Activated T-cell treated with anti-CD3 and anti-CD28 coated beads, Interleukin-2, amount 50 U/mL, for 72 hours (primary cell): ENCODE data around the gene TAS2R39. TPM values are rescaled to one million over a fixed set of nuclear protein-coding genes. Genes with fewer than 3 reads are reported as not detected.

ENCODE experiments used
- ATAC-seq, 2 donors: fragments of 150-1000 bp; cut with Tn5 transposase; replicated peaks in 1 of 2; 2 replicates each; pipeline ENCODE4 v1.10.0; 2021; ENCODE audit warnings: moderate library complexity in 2 of 2, mild to moderate bottlenecking in 1 of 2
- DNase-seq, 2 donors: peaks; one replicate each; pipeline ENCODE4 v3.0.0; 2021 to 2022; ENCODE audit warnings: mixed read lengths in 1 of 2
- H3K27ac Mint-ChIP-seq: one replicate; pipeline ENCODE4 v1.8.0; 2022; ENCODE audit warnings: mild to moderate bottlenecking, moderate library complexity, mixed read lengths
- H3K27me3 Mint-ChIP-seq: one replicate; pipeline ENCODE4 v1.8.0; 2022; ENCODE audit warnings: low read depth, mixed read lengths
- H3K36me3 Mint-ChIP-seq, 2 donors: one replicate each; pipeline ENCODE4 v1.8.0; 2022; ENCODE audit warnings: mixed read lengths in 2 of 2, mild to moderate bottlenecking in 1 of 2; ENCODE audit not compliant: insufficient read depth in 2 of 2
- H3K4me1 Mint-ChIP-seq: one replicate; pipeline ENCODE4 v1.8.0; 2022; ENCODE audit warnings: low read depth, mixed read lengths
- H3K4me3 Mint-ChIP-seq, 2 donors: one replicate each; pipeline ENCODE4 v1.8.0; 2022; ENCODE audit warnings: mild to moderate bottlenecking in 2 of 2, mixed read lengths in 2 of 2, moderate library complexity in 2 of 2
- H3K9me3 Mint-ChIP-seq, 2 donors: one replicate each; pipeline ENCODE4 v1.8.0; 2022; ENCODE audit warnings: mixed read lengths in 2 of 2
- total RNA-seq, 2 donors: library from RNA; stranded (reverse); gene quantifications; one replicate each; pipeline ENCODE4 v1.2.3, GENCODE V29; 2022

The TAS2R39 gene
- total RNA-seq, 2 donors from 2014 or later = not detected

GRCh38 chr7:143222782-143223181 is 39.6 kb downstream of the TAS2R39 start:
- no peaks in the 10 kb centered on the region for H3K36me3 Mint-ChIP-seq
- no peak overlapping the region for H3K27ac Mint-ChIP-seq
- H3K4me3 Mint-ChIP-seq = no peak overlapping the region
- no peaks in the 10 kb centered on the region for H3K4me1 Mint-ChIP-seq
- DNase-seq = no peak
- ATAC-seq = no peak
- peaks cover 18% of the 10 kb centered on the region for H3K27me3 Mint-ChIP-seq
- H3K9me3 Mint-ChIP-seq = no peaks in the 10 kb centered on the region

GRCh38 chr7:143223784-143224183 is 40.6 kb downstream of the TAS2R39 start:
- DNase-seq = no peak
- Mint-ChIP-seq H3K27me3 (peaks cover 17% of the 10 kb centered on the region), H3K27ac (no peak overlapping the region), H3K4me3 (no peak overlapping the region), H3K36me3 (no peaks in the 10 kb centered on the region), H3K9me3 (no peaks in the 10 kb centered on the region), H3K4me1 (no peaks in the 10 kb centered on the region)
- ATAC-seq = no peak

GRCh38 chr7:143225047-143225446 is 41.8 kb downstream of the TAS2R39 start:
- Mint-ChIP-seq H3K4me3 (no peak overlapping the region), H3K36me3 (no peaks in the 10 kb centered on the region), H3K27ac (no peak overlapping the region), H3K27me3 (peaks cover 17% of the 10 kb centered on the region), H3K9me3 (no peaks in the 10 kb centered on the region), H3K4me1 (no peaks in the 10 kb centered on the region)
- no peak for DNase-seq
- ATAC-seq = no peak

GRCh38 chr7:143227806-143228205 is 44.6 kb downstream of the TAS2R39 start:
- H3K4me1 Mint-ChIP-seq = no peaks in the 10 kb centered on the region
- H3K27ac Mint-ChIP-seq = no peak overlapping the region

GRCh38 chr7:143229054-143229790 is 46.0 kb downstream of the TAS2R39 start:
- no peak for ATAC-seq
- no peak for DNase-seq
- H3K36me3 Mint-ChIP-seq = no peaks in the 10 kb centered on the region
- H3K4me3 Mint-ChIP-seq = no peak overlapping the region
- no peaks in the 10 kb centered on the region for H3K27me3 Mint-ChIP-seq
- H3K27ac Mint-ChIP-seq = no peak overlapping the region
- H3K9me3 Mint-ChIP-seq = no peaks in the 10 kb centered on the region
- no peaks in the 10 kb centered on the region for H3K4me1 Mint-ChIP-seq

More at GRCh38 chr7:143227806-143228205, 44.6 kb downstream of the TAS2R39 start:
- H3K4me3 Mint-ChIP-seq = no peak overlapping the region
- H3K9me3 Mint-ChIP-seq = no peaks in the 10 kb centered on the region
- DNase-seq (no peak), ATAC-seq (no peak)
- H3K36me3 Mint-ChIP-seq = no peaks in the 10 kb centered on the region
- H3K27me3 Mint-ChIP-seq = peaks cover 12% of the 10 kb centered on the region

GRCh38 chr7:143230602-143231457 is 47.6 kb downstream of the TAS2R39 start:
- no peak for ATAC-seq
- no peak for DNase-seq
- Mint-ChIP-seq H3K4me3 (no peak overlapping the region), H3K27ac (no peak overlapping the region), H3K9me3 (peaks cover 0 to 1% of the 10 kb centered on the region in 2 donors), H3K4me1 (no peaks in the 10 kb centered on the region), H3K36me3 (no peaks in the 10 kb centered on the region), H3K27me3 (no peaks in the 10 kb centered on the region)

Other genes starting within 250 kb of the TAS2R39 start
- under 1 TPM in 1 of 2 donors, not detected in 1; 0.09 TPM for gene TRPV5, start 249.7 kb upstream of the TAS2R39 start, total RNA-seq
- not detected for gene LLCFC1, start 243.9 kb upstream of the TAS2R39 start, total RNA-seq
- gene KEL, start 221.1 kb upstream of the TAS2R39 start, total RNA-seq = 1 to 10 TPM in 1 of 2 donors, under 1 TPM in 1; 0.31 to 1.8 TPM
- under 1 TPM in 1 of 2 donors, not detected in 1; 0.32 TPM for gene OR9A2, start 156.3 kb upstream of the TAS2R39 start, total RNA-seq
- gene OR6V1, start 131.1 kb upstream of the TAS2R39 start, total RNA-seq = not detected
- not detected for gene PIP, start 51.3 kb upstream of the TAS2R39 start, total RNA-seq
- gene TAS2R40, start 38.6 kb downstream of the TAS2R39 start, total RNA-seq = not detected
- 100 to 1,000 TPM; 242 to 298 TPM for gene GSTK1, start 80.0 kb downstream of the TAS2R39 start, total RNA-seq
- gene TMEM139, start 101.5 kb downstream of the TAS2R39 start, total RNA-seq = 1 to 10 TPM; 1.3 to 1.5 TPM
- 100 to 1,000 TPM; 126 to 128 TPM for gene CASP2, start 104.9 kb downstream of the TAS2R39 start, total RNA-seq
- gene CLCN1, start 132.7 kb downstream of the TAS2R39 start, total RNA-seq = under 1 TPM in 1 of 2 donors, not detected in 1; 0.09 TPM
- 1 to 10 TPM; 3.1 TPM for gene FAM131B, start 179.3 kb downstream of the TAS2R39 start, total RNA-seq
- 100 to 1,000 TPM; 121 to 129 TPM for gene ZYX, start 197.9 kb downstream of the TAS2R39 start, total RNA-seq
- gene EPHA1, start 225.4 kb downstream of the TAS2R39 start, total RNA-seq = 1 to 10 TPM; 2.2 to 4.2 TPM